Kidney (tissue), 14 donors: Measurements from ENCODE around the gene IFNA17. TPM values are rescaled to one million over a fixed set of nuclear protein-coding genes. Genes with fewer than 3 reads are reported as not detected.

Experiments used
- DNase-seq, 5 donors: peaks; one replicate each; pipeline ENCODE4 v3.0.0-alpha.2; 2013 to 2020
- FAIRE-seq: peaks from 2 replicates; lab custom pipeline; 2012; peaks lifted over from hg19 to GRCh38; lab: Jason Lieb, UNC
- H3K27ac ChIP-seq, 2 donors: one replicate each; pipeline ENCODE4 v1.7.0; 2013; ENCODE audit warnings: low read depth in 2 of 2, low read length in 2 of 2, inconsistent platforms in 1 of 2
- H3K27me3 ChIP-seq: one replicate; pipeline ENCODE4 v1.7.1; 2013; ENCODE audit warnings: low read length, inconsistent platforms; ENCODE audit not compliant: control insufficient read depth, insufficient read depth
- H3K36me3 ChIP-seq, 3 donors: one replicate each; pipeline versions ENCODE4 v1.7.0 to v1.7.1; 2013; ENCODE audit warnings: low read length in 3 of 3, control low read depth in 1 of 3, inconsistent platforms in 1 of 3; ENCODE audit not compliant: insufficient read depth in 3 of 3, control insufficient read depth in 2 of 3
- H3K4me1 ChIP-seq, 3 donors: one replicate each; pipeline versions ENCODE4 v1.7.0 to v1.7.1; 2013; ENCODE audit warnings: low read length in 3 of 3, inconsistent platforms in 1 of 3, low read depth in 1 of 3; ENCODE audit not compliant: control insufficient read depth in 2 of 3, insufficient read depth in 2 of 3
- H3K4me3 ChIP-seq, 3 donors: one replicate each; pipeline versions ENCODE4 v1.7.0 to v1.8.1; 2013; ENCODE audit warnings: low read length in 3 of 3, control low read depth in 1 of 3, inconsistent platforms in 1 of 3
- H3K9ac ChIP-seq, 3 donors: one replicate each; pipeline versions ENCODE4 v1.7.0 to v1.7.1; 2013; ENCODE audit warnings: low read length in 3 of 3, control low read depth in 1 of 3, inconsistent platforms in 1 of 3
- H3K9me3 ChIP-seq, 3 donors: one replicate each; pipeline versions ENCODE4 v1.7.0 to v1.7.1; 2013; ENCODE audit warnings: low read length in 3 of 3, control low read depth in 1 of 3, inconsistent platforms in 1 of 3; ENCODE audit not compliant: control insufficient read depth in 2 of 3, insufficient read depth in 1 of 3
- intact Hi-C: fragments of 100-400 bp; cut with DNase I; formaldehyde crosslinking; loops from one replicate; pipeline ENCODE4 v1.11.1; 2022
- polyA plus RNA-seq: library from polyadenylated mRNA; stranded (reverse); fragments of 350-450 nt; fragmentation: Illumina TruSeq; extraction: RNeasy Lipid Tissue Mini Kit (QIAGEN cat#74804); gene quantifications from one replicate; pipeline ENCODE4 v1.2.3, GENCODE V29; 2014; ENCODE audit warnings: low read depth, low replicate concordance; ENCODE audit not compliant: insufficient read depth
- total RNA-seq: library from RNA; stranded (reverse); fragmentation: NEBNext Ultra II Directional; extraction: Animal tissue kit (Norgen Biotek cat#: 25700); gene quantifications from one replicate; pipeline ENCODE4 v1.2.1, GENCODE V29; 2021
- TF ChIP-seq, protein P1 (sequence below): IDR thresholded peaks from 3 replicates; pipeline ENCODE4 v1.5.1; 2012; ENCODE audit warnings: mild to moderate bottlenecking, moderate library complexity, borderline replicate concordance; ENCODE audit not compliant: insufficient read depth; ENCODE audit errors: extremely low read depth
- donor health status: control.
- donor health status: control.
- donor health status: control.
- donor health status: control.
- donor health status: control.
- donor health status: DM: yes; HTN: yes; CAD: no.
- donor health status: Normal renal cell carcinoma (clear cell type).

IFNA17 gene
- total and polyA plus RNA-seq, 2 donors from 2014 or later, result not detected

DNA sequence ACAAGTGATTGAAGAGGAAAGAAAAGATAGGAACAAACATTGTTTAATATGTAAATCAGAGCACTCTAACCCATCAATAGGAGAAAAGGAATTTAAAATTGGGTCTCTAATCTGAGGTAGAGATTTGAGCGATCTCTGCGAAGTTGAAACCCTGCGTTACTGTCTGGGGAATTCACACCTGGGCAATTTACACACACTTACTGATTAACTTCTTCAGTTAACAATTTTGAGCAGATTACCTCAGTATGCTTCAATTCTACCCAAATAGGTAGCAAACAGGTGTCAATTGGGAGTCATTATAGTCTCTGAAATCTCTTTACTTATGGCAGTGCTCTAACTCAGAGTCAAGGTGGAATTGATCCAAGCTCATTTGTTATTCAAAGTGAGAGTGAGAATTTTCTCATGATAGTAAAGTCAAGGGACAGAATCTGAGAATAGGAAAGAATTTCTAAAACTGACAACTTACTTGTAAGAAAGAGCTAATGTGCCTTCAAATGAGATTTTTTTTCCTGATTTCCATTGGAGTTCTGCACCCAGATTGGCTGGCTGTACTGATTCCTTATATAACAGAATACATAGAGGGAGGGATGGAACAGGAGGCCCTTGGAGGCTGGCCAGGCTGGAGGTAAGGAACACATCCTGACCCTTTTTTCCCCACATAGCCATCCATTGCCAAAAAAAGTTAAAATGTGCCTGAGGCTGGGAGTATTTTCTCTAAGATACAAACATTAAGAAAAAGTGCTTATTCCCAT is 38.9 kb upstream of the IFNA17 start:
- no peaks in the 10 kb centered on the region for H3K27me3 ChIP-seq
- FAIRE-seq, result no peak
- no peak for DNase-seq
- no peaks in the 10 kb centered on the region for H3K4me1 ChIP-seq
- no peak overlapping the region for H3K27ac ChIP-seq
- H3K9ac ChIP-seq, result no peak overlapping the region
- TF ChIP-seq, protein P1, sequence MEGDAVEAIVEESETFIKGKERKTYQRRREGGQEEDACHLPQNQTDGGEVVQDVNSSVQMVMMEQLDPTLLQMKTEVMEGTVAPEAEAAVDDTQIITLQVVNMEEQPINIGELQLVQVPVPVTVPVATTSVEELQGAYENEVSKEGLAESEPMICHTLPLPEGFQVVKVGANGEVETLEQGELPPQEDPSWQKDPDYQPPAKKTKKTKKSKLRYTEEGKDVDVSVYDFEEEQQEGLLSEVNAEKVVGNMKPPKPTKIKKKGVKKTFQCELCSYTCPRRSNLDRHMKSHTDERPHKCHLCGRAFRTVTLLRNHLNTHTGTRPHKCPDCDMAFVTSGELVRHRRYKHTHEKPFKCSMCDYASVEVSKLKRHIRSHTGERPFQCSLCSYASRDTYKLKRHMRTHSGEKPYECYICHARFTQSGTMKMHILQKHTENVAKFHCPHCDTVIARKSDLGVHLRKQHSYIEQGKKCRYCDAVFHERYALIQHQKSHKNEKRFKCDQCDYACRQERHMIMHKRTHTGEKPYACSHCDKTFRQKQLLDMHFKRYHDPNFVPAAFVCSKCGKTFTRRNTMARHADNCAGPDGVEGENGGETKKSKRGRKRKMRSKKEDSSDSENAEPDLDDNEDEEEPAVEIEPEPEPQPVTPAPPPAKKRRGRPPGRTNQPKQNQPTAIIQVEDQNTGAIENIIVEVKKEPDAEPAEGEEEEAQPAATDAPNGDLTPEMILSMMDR, result no peak
- intact Hi-C loops, result no loop called here
- no peaks in the 10 kb centered on the region for H3K36me3 ChIP-seq
- no peaks in the 10 kb centered on the region for H3K9me3 ChIP-seq
- H3K4me3 ChIP-seq, result no peak overlapping the region

DNA sequence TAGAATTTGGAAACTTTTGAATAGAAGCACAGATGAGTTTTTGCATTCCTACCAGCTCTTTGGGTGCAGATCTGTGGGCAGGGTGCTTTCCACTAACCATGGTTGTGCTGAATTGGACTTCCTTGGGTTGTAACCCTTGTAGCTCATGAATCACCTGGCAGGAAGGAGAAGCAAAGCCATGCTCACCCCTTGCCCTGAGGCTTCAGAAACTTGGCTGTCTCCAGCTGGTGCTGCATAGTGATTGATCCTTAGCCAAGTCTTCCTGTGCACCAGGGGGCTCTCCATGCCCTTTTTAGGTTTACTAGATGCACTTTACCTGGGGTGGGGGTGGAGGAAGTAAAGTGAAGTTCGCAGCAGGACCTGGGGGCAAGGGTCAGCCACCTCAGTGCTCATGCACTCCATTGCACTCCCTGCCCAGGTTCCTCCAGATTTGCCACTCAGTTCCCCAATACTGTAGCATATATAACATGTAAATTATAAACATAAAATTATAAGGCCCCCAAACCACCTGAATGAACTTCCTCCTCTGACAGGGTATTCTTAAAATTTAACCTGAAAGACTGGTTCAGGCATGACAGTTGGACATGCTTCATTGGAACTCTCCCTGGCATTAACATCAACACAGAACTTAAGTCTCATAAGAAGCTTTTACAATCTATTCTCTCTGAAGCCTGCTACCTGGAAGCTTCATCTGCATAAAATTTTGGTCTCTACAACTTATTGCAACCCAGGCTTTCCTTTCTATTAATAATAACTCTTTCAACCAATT is 37.6 kb upstream of the IFNA17 start:
- intact Hi-C loops, result no loop called here
- no peaks in the 10 kb centered on the region for H3K36me3 ChIP-seq
- no peak overlapping the region for H3K27ac ChIP-seq
- FAIRE-seq, result no peak
- no peaks in the 10 kb centered on the region for H3K27me3 ChIP-seq
- H3K4me1 ChIP-seq, result no peaks in the 10 kb centered on the region
- no peak overlapping the region for H3K4me3 ChIP-seq
- DNase-seq, result peak in 1 of 5 donors; percentile 13
- no peak overlapping the region for H3K9ac ChIP-seq
- TF ChIP-seq, protein P1, result no peak
- no peaks in the 10 kb centered on the region for H3K9me3 ChIP-seq

DNA sequence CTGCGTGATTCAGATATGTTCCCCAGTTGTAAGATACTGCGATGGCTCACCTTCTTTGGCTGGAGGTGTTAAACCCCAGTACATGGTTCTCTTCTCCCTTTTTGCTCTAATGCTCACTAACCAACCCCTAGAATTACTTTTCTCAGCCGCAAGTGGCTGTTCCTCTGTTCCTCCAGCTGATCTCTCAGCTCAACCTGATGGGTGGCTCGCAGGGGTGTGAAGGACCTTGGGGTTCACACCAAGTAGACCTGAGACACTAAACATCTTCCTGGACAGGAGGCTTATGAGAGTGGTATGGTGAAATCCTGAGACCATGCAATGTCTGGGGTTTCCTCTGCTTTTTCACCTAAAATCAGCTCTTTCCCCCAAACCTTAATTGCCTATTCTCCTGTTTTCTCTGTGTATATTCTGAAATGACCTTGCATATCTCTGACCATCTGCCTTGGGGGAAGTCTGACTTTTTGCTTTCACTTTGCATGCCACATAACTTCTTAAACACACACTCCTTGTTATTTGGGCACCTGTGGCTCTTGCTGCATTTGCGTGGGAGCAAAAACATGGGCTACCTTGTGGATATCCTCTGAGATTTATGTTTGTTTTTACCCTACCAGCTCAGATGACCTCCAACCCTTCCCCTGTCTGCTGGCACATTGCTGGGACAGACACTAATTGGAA is 27.7 kb upstream of the IFNA17 start:
- H3K9me3 ChIP-seq, result no peaks in the 10 kb centered on the region
- no peak overlapping the region for H3K27ac ChIP-seq
- H3K4me1 ChIP-seq, result peaks cover 0 to 4% (median 0%) of the 10 kb centered on the region in 3 donors
- H3K4me3 ChIP-seq, result no peak overlapping the region
- H3K9ac ChIP-seq, result no peak overlapping the region
- intact Hi-C loops, result no loop called here
- H3K36me3 ChIP-seq, result no peaks in the 10 kb centered on the region
- peak in 2 of 5 donors; percentile 6 to 11 for DNase-seq
- TF ChIP-seq, protein P1, result no peak
- H3K27me3 ChIP-seq, result no peaks in the 10 kb centered on the region
- FAIRE-seq, result no peak
